ENCODE data around the gene RAB19.

RAB19 gene

GRCh38 chr7:140390034-140390433 is 13.8 kb upstream of the RAB19 start:
- CTCF ChIA-PET = interaction anchor here (0.6 kb wide), 1 partner anchor 32 kb away, joined by 3 read pairs; no protein-coding TSS in a partner anchor
- no peak overlapping the region for H3K4me3 ChIP-seq (ENCODE audit: low read depth, low read length)
- POLR2A ChIA-PET = no interaction called here
- TF ChIP-seq CTCF (IDR thresholded peaks at IDR 0.05; ENCODE audit: insufficient read depth, low read length, missing control alignments) = no peak
- no peak for DNase-seq (ENCODE audit: low read depth, low spot score)

GRCh38 chr7:140390466-140391190 is 13.2 kb upstream of the RAB19 start:
- no peak for DNase-seq (ENCODE audit: low read depth, low spot score)
- POLR2A ChIA-PET = no interaction called here
- H3K4me3 ChIP-seq (ENCODE audit: low read depth, low read length) = no peak overlapping the region
- TF ChIP-seq CTCF (IDR thresholded peaks at IDR 0.05; ENCODE audit: insufficient read depth, low read length, missing control alignments) = no peak
- CTCF ChIA-PET = interaction anchor here (0.6 kb wide), 1 partner anchor 32 kb away, joined by 3 read pairs; no protein-coding TSS in a partner anchor

- no peak for DNase-seq (ENCODE audit: low read depth, low spot score)
- ChIA-PET CTCF (no interaction called here), POLR2A (no interaction called here)
- no peak overlapping the region for H3K4me3 ChIP-seq (ENCODE audit: low read depth, low read length)
- no peak for TF ChIP-seq CTCF (IDR thresholded peaks at IDR 0.05; ENCODE audit: insufficient read depth, low read length, missing control alignments)
Observed at GRCh38 chr7:140391634-140392033, 12.2 kb upstream of the RAB19 start.

GRCh38 chr7:140393756-140394306 is 10.0 kb upstream of the RAB19 start:
- no peak for DNase-seq (ENCODE audit: low read depth, low spot score)
- H3K4me3 ChIP-seq (ENCODE audit: low read depth, low read length) = no peak overlapping the region
- CTCF ChIA-PET = interaction anchor here (0.6 kb wide), 1 partner anchor 45 kb away, joined by 3 read pairs; no protein-coding TSS in a partner anchor
- no peak for TF ChIP-seq CTCF (IDR thresholded peaks at IDR 0.05; ENCODE audit: insufficient read depth, low read length, missing control alignments)
- POLR2A ChIA-PET = no interaction called here

GRCh38 chr7:140397784-140398750 is 5.8 kb upstream of the RAB19 start, which contains the start of gene SLC37A3:
TSS of gene SLC37A3 (minus strand) at chr7:140398530. CDS start at chr7:140382526, 16,004 bp downstream.
- DNase-seq (ENCODE audit: low read depth, low spot score) = no peak
- H3K4me3 ChIP-seq (ENCODE audit: low read depth, low read length) = peak within 1 kb of the TSS; percentile 74
- CTCF ChIA-PET = interaction anchor here (1.0 kb wide), 1 partner anchor 11 kb away, joined by 3 read pairs; no protein-coding TSS in a partner anchor
- POLR2A ChIA-PET = interaction anchor here (1.0 kb wide), 1 partner anchor 80 kb away, joined by 3 read pairs; no protein-coding TSS in a partner anchor
- TF ChIP-seq CTCF (IDR thresholded peaks at IDR 0.05; ENCODE audit: insufficient read depth, low read length, missing control alignments) = peak; percentile 42
